ENCODE measurements around the gene FAR1.

- TF ChIP-seq FOS (IDR thresholded peaks at IDR 0.05; ENCODE audit: low read depth, low read length) (no peak), CTCF (conservative IDR thresholded peaks at IDR 0.05; ENCODE audit: low read depth, low read length) (no peak), POLR2A (IDR thresholded peaks at IDR 0.05; ENCODE audit: low read depth, low read length) (no peak), USF2 (IDR thresholded peaks at IDR 0.05; ENCODE audit: low read depth, low read length) (no peak), MXI1 (IDR thresholded peaks at IDR 0.05; ENCODE audit: borderline replicate concordance, low read depth, low read length) (no peak), RAD21 (IDR thresholded peaks at IDR 0.05; ENCODE audit: low read length) (no peak)
Measured at GRCh38 chr11:13763341-13763740, 94.9 kb downstream of the FAR1 start.
